GOT3 (cell line): ENCODE results near the gene MT1H.
"Not testable (repeated sequence)": the region's sequence is repeated elsewhere in the genome, so short reads cannot be mapped to it uniquely, and the experiment has no call there.

Source experiments
- DNase-seq: peaks from one replicate; lab custom pipeline; 2025; ENCODE audit warnings: mixed read lengths; lab: John Stamatoyannopoulos, UW

The MT1H gene

GRCh38 chr16:56669005-56669839 is at the start of gene MT1H:
TSS of gene MT1H (plus strand) at chr16:56669814. CDS start at chr16:56669885, 71 bp downstream.
- no peak for DNase-seq

GRCh38 chr16:56620339-56620897 is 49.2 kb upstream of the MT1H start:
- DNase-seq = no peak

- not testable (repeated sequence) for DNase-seq
These were observed 47.8 kb upstream of the MT1H start for GRCh38 chr16:56621665-56622445.

- not testable (repeated sequence) for DNase-seq
These were observed 46.4 kb upstream of the MT1H start for GRCh38 chr16:56623184-56623583.

GRCh38 chr16:56623637-56624036 is 46.0 kb upstream of the MT1H start:
- DNase-seq = no peak

- DNase-seq = peak; percentile 65
These were observed 44.3 kb upstream of the MT1H start, which contains the start of gene MT1E for GRCh38 chr16:56625140-56625942. TSS of gene MT1E (plus strand) at chr16:56625781. CDS start at chr16:56625852, 71 bp downstream.

- peak; percentile 65 for DNase-seq
These were observed 43.5 kb upstream of the MT1H start for GRCh38 chr16:56625943-56626654.

GRCh38 chr16:56626685-56627084 is 42.9 kb upstream of the MT1H start:
- DNase-seq = no peak

GRCh38 chr16:56628486-56629350 is 40.9 kb upstream of the MT1H start:
- no peak for DNase-seq

- no peak for DNase-seq
These were observed 40.1 kb upstream of the MT1H start for GRCh38 chr16:56629531-56629930.

GRCh38 chr16:56630134-56630533 is 39.5 kb upstream of the MT1H start:
- no peak for DNase-seq

- DNase-seq = no peak
These were observed 38.4 kb upstream of the MT1H start for GRCh38 chr16:56631197-56631596.

- DNase-seq = no peak
These were observed 37.8 kb upstream of the MT1H start for GRCh38 chr16:56631832-56632155.

- no peak for DNase-seq
These were observed 37.3 kb upstream of the MT1H start, which contains the start of gene MT1M for GRCh38 chr16:56632156-56632847. TSS of gene MT1M (plus strand) at chr16:56632659. CDS start at chr16:56632732, 73 bp downstream.

GRCh38 chr16:56632848-56633365 is 36.7 kb upstream of the MT1H start:
- no peak for DNase-seq

- no peak for DNase-seq
These were observed 36.1 kb upstream of the MT1H start for GRCh38 chr16:56633535-56633934.

- DNase-seq = no peak
These were observed 34.7 kb upstream of the MT1H start for GRCh38 chr16:56634715-56635440.

- DNase-seq = no peak
These were observed 34.1 kb upstream of the MT1H start for GRCh38 chr16:56635441-56635967.
